K562 (cell line): ENCODE results near the gene PLD3. TPM values are rescaled to one million over a fixed set of nuclear protein-coding genes. Genes with fewer than 3 reads are reported as not detected.
A peak's percentile ranks its signal among the peaks of the same experiment; 100 is the strongest.

Experiments
- ADNP ChIP-seq: fragments of 200-800 bp; sonication (Bioruptor generic); IDR thresholded peaks from 2 replicates; pipeline ENCODE4 v1.6.1; 2016; ENCODE audit warnings: missing genetic modification characterization, missing compliant biosample characterization
- CHD1 ChIP-seq: fragments of 200-600 bp; sonication (generic); IDR thresholded peaks from one replicate; pipeline ENCODE4 v1.6.1; 2012; ENCODE audit warnings: mild to moderate bottlenecking, moderate library complexity, low read length, inconsistent platforms
- CREBBP ChIP-seq: IDR thresholded peaks from one replicate; pipeline ENCODE4 v1.6.1; 2012; ENCODE audit warnings: low read depth, mild to moderate bottlenecking, control low read depth, inconsistent platforms, low read length
- DNMT1 ChIP-seq: fragments of 450-650 bp; IDR thresholded peaks from 2 replicates; pipeline ENCODE4 v1.6.1; 2016; ENCODE audit warnings: antibody characterized with exemption, mild to moderate bottlenecking
- ESRRB ChIP-seq: fragments of 250-450 bp; sonication (Bioruptor Pico); IDR thresholded peaks from 2 replicates; pipeline ENCODE4 v1.5.0; 2020; ENCODE audit warnings: mild to moderate bottlenecking, moderate library complexity, borderline replicate concordance
- JUN ChIP-seq, 2 experiments: sonication (generic) in 1 of 2; formaldehyde crosslinking in 1 of 2; IDR thresholded peaks; 2 replicates each; pipeline versions ENCODE4 v1.6.1 to v1.8.0; 2012 to 2022; ENCODE audit warnings: borderline replicate concordance in 2 of 2, mild to moderate bottlenecking in 2 of 2, improper control_type of control experiment in 1 of 2, low read depth in 1 of 2, low read length in 1 of 2, missing genetic modification reagents in 1 of 2
- JUND ChIP-seq, 2 experiments: IDR thresholded peaks; 2 replicates in 1 of 2; 3 replicates in 1 of 2; pipeline ENCODE4 v1.6.1; 2011; ENCODE audit warnings: borderline replicate concordance in 2 of 2, low read depth in 2 of 2, low read length in 2 of 2, improper control_type of control experiment in 1 of 2, missing biosample characterization in 1 of 2, missing genetic modification characterization in 1 of 2, missing genetic modification reagents in 1 of 2
- NR2C1 ChIP-seq, 2 experiments: fragments of 450-650 bp; IDR thresholded peaks; 2 replicates each; pipeline ENCODE4 v1.6.1; 2017; ENCODE audit warnings: mild to moderate bottlenecking in 2 of 2, antibody characterized with exemption in 1 of 2, inconsistent platforms in 1 of 2, missing compliant biosample characterization in 1 of 2, missing genetic modification characterization in 1 of 2
- TAF7 ChIP-seq: fragments of 450-650 bp; IDR thresholded peaks from 2 replicates; pipeline ENCODE4 v1.6.1; 2016; ENCODE audit warnings: missing genetic modification characterization, missing compliant biosample characterization
- polyA plus RNA-seq, 8 experiments: library from polyadenylated mRNA; depleted of rRNA in 4 of 8; stranded (reverse) in 5 of 8; unstranded in 3 of 8; fragments of >200 nt; fragmentation: Nextera tagmentation in 2 of 8; fragmentation: Illumina TruSeq in 1 of 8; extraction: Ambion mirVana in 2 of 8; extraction: Trizol in 1 of 8; gene quantifications; 2 replicates each; pipeline versions ENCODE4 v1.2.1 to v1.2.3, GENCODE V29; 2011 to 2014; ENCODE audit warnings: inconsistent platforms in 1 of 8, missing spikeins in 1 of 8
- total RNA-seq, 7 experiments: library from RNA; depleted of rRNA in 6 of 7; stranded (reverse); fragments of >200 nt in 6 of 7; fragmentation: Illumina TruSeq in 2 of 7; extraction: Trizol in 2 of 7; gene quantifications; 2 replicates each; pipeline versions ENCODE4 v1.2.1 to v1.2.3, GENCODE V29; 2011 to 2021; ENCODE audit warnings: low replicate concordance in 1 of 7
- TF ChIP-seq, protein P1 (sequence below): fragments of 450-650 bp; IDR thresholded peaks from 2 replicates; pipeline ENCODE4 v1.6.1; 2018; ENCODE audit not compliant: partially characterized antibody
- TF ChIP-seq, protein P2 (sequence below): fragments of 450-650 bp; conservative IDR thresholded peaks from 2 replicates; pipeline ENCODE4 v1.6.1; 2016; ENCODE audit warnings: missing genetic modification characterization, low read depth, mild to moderate bottlenecking, control low read depth, missing compliant biosample characterization
- TF ChIP-seq, protein P3 (sequence below), 2 experiments: fragments of 450-650 bp in 1 of 2; sonication (generic) in 1 of 2; formaldehyde crosslinking; conservative IDR thresholded peaks; 2 replicates each; pipeline versions ENCODE4 v1.4.0 to v1.8.1; 2020 to 2022; ENCODE audit warnings: mild to moderate bottlenecking in 1 of 2, missing genetic modification reagents in 1 of 2
- TF ChIP-seq, protein P4 (sequence below): fragments of 450-650 bp; IDR thresholded peaks from 2 replicates; pipeline ENCODE4 v1.7.1; 2018; ENCODE audit warnings: mild to moderate bottlenecking, low read depth; ENCODE audit not compliant: partially characterized antibody
- TF ChIP-seq, protein P5 (sequence below): fragments of 250-450 bp; sonication (Bioruptor Pico); IDR thresholded peaks from 2 replicates; pipeline ENCODE4 v1.4.0; 2020; ENCODE audit warnings: mild to moderate bottlenecking, moderate library complexity, borderline replicate concordance

The PLD3 gene
- total and polyA plus RNA-seq, 9 of the 15 experiments (the other 6 are each of a cell fraction or from before 2014, with no cell fraction given), result 2.3 to 128 (median 72.7) TPM

DNA sequence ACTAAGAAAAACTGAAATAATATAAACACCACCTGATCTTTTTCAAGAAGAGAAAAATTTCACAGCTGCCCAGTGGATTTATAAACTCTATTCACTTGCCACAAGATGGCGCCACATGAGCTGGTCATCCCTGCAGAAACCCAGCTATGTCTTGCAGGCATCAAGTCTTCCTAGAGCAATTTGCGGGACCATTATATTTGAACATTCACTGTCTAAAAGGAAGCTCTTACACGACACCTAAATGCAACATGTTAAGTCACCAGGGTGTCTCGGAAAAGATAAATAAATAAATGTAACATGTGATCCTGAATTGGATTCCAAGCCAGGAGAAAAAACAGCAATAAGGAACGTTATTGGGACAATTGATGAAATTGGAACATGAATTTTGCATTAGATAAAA lies 43.1 kb upstream of the PLD3 start (continued):
- TF ChIP-seq, protein P1, sequence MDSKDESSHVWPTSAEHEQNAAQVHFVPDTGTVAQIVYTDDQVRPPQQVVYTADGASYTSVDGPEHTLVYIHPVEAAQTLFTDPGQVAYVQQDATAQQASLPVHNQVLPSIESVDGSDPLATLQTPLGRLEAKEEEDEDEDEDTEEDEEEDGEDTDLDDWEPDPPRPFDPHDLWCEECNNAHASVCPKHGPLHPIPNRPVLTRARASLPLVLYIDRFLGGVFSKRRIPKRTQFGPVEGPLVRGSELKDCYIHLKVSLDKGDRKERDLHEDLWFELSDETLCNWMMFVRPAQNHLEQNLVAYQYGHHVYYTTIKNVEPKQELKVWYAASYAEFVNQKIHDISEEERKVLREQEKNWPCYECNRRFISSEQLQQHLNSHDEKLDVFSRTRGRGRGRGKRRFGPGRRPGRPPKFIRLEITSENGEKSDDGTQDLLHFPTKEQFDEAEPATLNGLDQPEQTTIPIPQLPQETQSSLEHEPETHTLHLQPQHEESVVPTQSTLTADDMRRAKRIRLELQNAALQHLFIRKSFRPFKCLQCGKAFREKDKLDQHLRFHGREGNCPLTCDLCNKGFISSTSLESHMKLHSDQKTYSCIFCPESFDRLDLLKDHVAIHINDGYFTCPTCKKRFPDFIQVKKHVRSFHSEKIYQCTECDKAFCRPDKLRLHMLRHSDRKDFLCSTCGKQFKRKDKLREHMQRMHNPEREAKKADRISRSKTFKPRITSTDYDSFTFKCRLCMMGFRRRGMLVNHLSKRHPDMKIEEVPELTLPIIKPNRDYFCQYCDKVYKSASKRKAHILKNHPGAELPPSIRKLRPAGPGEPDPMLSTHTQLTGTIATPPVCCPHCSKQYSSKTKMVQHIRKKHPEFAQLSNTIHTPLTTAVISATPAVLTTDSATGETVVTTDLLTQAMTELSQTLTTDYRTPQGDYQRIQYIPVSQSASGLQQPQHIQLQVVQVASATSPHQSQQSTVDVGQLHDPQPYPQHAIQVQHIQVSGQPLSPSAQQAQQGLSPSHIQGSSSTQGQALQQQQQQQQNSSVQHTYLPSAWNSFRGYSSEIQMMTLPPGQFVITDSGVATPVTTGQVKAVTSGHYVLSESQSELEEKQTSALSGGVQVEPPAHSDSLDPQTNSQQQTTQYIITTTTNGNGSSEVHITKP, result no peak
- TF ChIP-seq JUN (IDR thresholded peaks at IDR 0.05; ENCODE audit: borderline replicate concordance, low read depth, low read length), result 0 out of 2 replicates have a peak, but pooled peaks have one; percentile 14
- TF ChIP-seq JUN (CRISPR knock-in tag; IDR thresholded peaks at IDR 0.05; ENCODE audit: borderline replicate concordance), result no peak
- no peak for TF ChIP-seq TAF7 (tag)
- no peak for TF ChIP-seq DNMT1
- no peak for TF ChIP-seq ADNP (tag)
- TF ChIP-seq, protein P2, sequence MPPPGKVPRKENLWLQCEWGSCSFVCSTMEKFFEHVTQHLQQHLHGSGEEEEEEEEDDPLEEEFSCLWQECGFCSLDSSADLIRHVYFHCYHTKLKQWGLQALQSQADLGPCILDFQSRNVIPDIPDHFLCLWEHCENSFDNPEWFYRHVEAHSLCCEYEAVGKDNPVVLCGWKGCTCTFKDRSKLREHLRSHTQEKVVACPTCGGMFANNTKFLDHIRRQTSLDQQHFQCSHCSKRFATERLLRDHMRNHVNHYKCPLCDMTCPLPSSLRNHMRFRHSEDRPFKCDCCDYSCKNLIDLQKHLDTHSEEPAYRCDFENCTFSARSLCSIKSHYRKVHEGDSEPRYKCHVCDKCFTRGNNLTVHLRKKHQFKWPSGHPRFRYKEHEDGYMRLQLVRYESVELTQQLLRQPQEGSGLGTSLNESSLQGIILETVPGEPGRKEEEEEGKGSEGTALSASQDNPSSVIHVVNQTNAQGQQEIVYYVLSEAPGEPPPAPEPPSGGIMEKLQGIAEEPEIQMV, result no peak
- TF ChIP-seq CREBBP, result no peak
- no peak for TF ChIP-seq ESRRB
- 0 out of 2 replicates have a peak, but pooled peaks have one; percentile 28 for TF ChIP-seq JUND (IDR thresholded peaks at IDR 0.05; ENCODE audit: borderline replicate concordance, low read depth, low read length)
- TF ChIP-seq JUND (tag; IDR thresholded peaks at IDR 0.05; ENCODE audit: borderline replicate concordance, low read depth, low read length), result no peak
- TF ChIP-seq, protein P3, sequence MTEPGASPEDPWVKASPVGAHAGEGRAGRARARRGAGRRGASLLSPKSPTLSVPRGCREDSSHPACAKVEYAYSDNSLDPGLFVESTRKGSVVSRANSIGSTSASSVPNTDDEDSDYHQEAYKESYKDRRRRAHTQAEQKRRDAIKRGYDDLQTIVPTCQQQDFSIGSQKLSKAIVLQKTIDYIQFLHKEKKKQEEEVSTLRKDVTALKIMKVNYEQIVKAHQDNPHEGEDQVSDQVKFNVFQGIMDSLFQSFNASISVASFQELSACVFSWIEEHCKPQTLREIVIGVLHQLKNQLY (CRISPR knock-in tag; conservative IDR thresholded peaks at IDR 0.05), result no peak
- TF ChIP-seq, protein P4, sequence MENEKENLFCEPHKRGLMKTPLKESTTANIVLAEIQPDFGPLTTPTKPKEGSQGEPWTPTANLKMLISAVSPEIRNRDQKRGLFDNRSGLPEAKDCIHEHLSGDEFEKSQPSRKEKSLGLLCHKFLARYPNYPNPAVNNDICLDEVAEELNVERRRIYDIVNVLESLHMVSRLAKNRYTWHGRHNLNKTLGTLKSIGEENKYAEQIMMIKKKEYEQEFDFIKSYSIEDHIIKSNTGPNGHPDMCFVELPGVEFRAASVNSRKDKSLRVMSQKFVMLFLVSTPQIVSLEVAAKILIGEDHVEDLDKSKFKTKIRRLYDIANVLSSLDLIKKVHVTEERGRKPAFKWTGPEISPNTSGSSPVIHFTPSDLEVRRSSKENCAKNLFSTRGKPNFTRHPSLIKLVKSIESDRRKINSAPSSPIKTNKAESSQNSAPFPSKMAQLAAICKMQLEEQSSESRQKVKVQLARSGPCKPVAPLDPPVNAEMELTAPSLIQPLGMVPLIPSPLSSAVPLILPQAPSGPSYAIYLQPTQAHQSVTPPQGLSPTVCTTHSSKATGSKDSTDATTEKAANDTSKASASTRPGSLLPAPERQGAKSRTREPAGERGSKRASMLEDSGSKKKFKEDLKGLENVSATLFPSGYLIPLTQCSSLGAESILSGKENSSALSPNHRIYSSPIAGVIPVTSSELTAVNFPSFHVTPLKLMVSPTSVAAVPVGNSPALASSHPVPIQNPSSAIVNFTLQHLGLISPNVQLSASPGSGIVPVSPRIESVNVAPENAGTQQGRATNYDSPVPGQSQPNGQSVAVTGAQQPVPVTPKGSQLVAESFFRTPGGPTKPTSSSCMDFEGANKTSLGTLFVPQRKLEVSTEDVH, result no peak
- TF ChIP-seq, protein P5, sequence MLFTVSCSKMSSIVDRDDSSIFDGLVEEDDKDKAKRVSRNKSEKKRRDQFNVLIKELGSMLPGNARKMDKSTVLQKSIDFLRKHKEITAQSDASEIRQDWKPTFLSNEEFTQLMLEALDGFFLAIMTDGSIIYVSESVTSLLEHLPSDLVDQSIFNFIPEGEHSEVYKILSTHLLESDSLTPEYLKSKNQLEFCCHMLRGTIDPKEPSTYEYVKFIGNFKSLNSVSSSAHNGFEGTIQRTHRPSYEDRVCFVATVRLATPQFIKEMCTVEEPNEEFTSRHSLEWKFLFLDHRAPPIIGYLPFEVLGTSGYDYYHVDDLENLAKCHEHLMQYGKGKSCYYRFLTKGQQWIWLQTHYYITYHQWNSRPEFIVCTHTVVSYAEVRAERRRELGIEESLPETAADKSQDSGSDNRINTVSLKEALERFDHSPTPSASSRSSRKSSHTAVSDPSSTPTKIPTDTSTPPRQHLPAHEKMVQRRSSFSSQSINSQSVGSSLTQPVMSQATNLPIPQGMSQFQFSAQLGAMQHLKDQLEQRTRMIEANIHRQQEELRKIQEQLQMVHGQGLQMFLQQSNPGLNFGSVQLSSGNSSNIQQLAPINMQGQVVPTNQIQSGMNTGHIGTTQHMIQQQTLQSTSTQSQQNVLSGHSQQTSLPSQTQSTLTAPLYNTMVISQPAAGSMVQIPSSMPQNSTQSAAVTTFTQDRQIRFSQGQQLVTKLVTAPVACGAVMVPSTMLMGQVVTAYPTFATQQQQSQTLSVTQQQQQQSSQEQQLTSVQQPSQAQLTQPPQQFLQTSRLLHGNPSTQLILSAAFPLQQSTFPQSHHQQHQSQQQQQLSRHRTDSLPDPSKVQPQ (CRISPR knock-in tag), result no peak
- no peak for TF ChIP-seq CHD1
- TF ChIP-seq NR2C1 (IDR thresholded peaks at IDR 0.05), result no peak
- TF ChIP-seq NR2C1 (tag; IDR thresholded peaks at IDR 0.05), result no peak
